ENCODE measurements around the gene SERPINB13. TPM values are rescaled to one million over a fixed set of nuclear protein-coding genes. Genes with fewer than 3 reads are reported as not detected.

The SERPINB13 gene
- total and polyA plus RNA-seq, 10 donors, result 0.16 TPM; not detected in 9

- Histone ChIP-seq H3K27me3 (replicated peaks in 1 of 7) (no peaks in the 10 kb centered on the region), H3K27ac (no peak overlapping the region), H3K4me1 (no peaks in the 10 kb centered on the region), H3K4me3 (no peak overlapping the region), H3K9me3 (peaks cover 0 to 27% (median 7%) of the 10 kb centered on the region in 8 donors), H3K36me3 (no peaks in the 10 kb centered on the region)
- no peak for DNase-seq
- TF ChIP-seq POLR2AphosphoS5 (IDR thresholded peaks at IDR 0.05), result no peak
- no peak for TF ChIP-seq CTCF (IDR thresholded peaks at IDR 0.05 in 8 of 11, conservative IDR thresholded peaks at IDR 0.05 in 3 of 11)
- no peak for TF ChIP-seq POLR2A (IDR thresholded peaks at IDR 0.05)
- WGBS, 5 donors, result 85 to 95% (median 93%) methylated on average over 2 of the region's 2 CpGs
- intact Hi-C loops (cut with DNase I; ENCODE audit: low total_unique reads), result no loop called here
These were observed 30.7 kb downstream of the SERPINB13 start for GRCh38 chr18:63617915-63618234.

GRCh38 chr18:63619661-63620060 lies 32.5 kb downstream of the SERPINB13 start:
- WGBS, 5 donors, result 84 to 95% (median 94%) methylated on average over 3 of the region's 3 CpGs
- H3K4me3 ChIP-seq, result no peak overlapping the region
- no peak for TF ChIP-seq POLR2A (IDR thresholded peaks at IDR 0.05)
- TF ChIP-seq CTCF (IDR thresholded peaks at IDR 0.05 in 8 of 11, conservative IDR thresholded peaks at IDR 0.05 in 3 of 11), result no peak
- no peak for TF ChIP-seq POLR2AphosphoS5 (IDR thresholded peaks at IDR 0.05)
- no peaks in the 10 kb centered on the region for H3K36me3 ChIP-seq
- no peaks in the 10 kb centered on the region for H3K27me3 ChIP-seq (replicated peaks in 1 of 7)
- no peak for DNase-seq
- no peak overlapping the region for H3K27ac ChIP-seq
- H3K4me1 ChIP-seq, result no peaks in the 10 kb centered on the region
- H3K9me3 ChIP-seq, result peaks cover 0 to 43% (median 20%) of the 10 kb centered on the region in 8 donors
- intact Hi-C loops (cut with DNase I; ENCODE audit: low total_unique reads), result no loop called here

- no peak for DNase-seq
- intact Hi-C loops (cut with DNase I; ENCODE audit: low total_unique reads), result no loop called here
These were observed 37.7 kb downstream of the SERPINB13 start for GRCh38 chr18:63624863-63625262.

GRCh38 chr18:63626431-63626830 lies 39.3 kb downstream of the SERPINB13 start:
- H3K4me1 ChIP-seq, result no peaks in the 10 kb centered on the region
- no peak overlapping the region for H3K4me3 ChIP-seq
- H3K27me3 ChIP-seq (replicated peaks in 1 of 7), result no peaks in the 10 kb centered on the region
- DNase-seq, result no peak
- WGBS, 5 donors, result 69 to 83% (median 79%) methylated on average over 4 of the region's 4 CpGs
- intact Hi-C loops (cut with DNase I; ENCODE audit: low total_unique reads), result no loop called here
- no peak overlapping the region for H3K27ac ChIP-seq
- no peaks in the 10 kb centered on the region for H3K36me3 ChIP-seq
- peaks cover 0 to 81% (median 56%) of the 10 kb centered on the region in 8 donors for H3K9me3 ChIP-seq
- no peak for TF ChIP-seq POLR2A (IDR thresholded peaks at IDR 0.05)
- TF ChIP-seq CTCF (IDR thresholded peaks at IDR 0.05 in 8 of 11, conservative IDR thresholded peaks at IDR 0.05 in 3 of 11), result no peak
- TF ChIP-seq POLR2AphosphoS5 (IDR thresholded peaks at IDR 0.05), result no peak

More at GRCh38 chr18:63624863-63625262, 37.7 kb downstream of the SERPINB13 start:
- H3K4me1 ChIP-seq, result no peaks in the 10 kb centered on the region
- TF ChIP-seq CTCF (IDR thresholded peaks at IDR 0.05 in 8 of 11, conservative IDR thresholded peaks at IDR 0.05 in 3 of 11), result no peak
- TF ChIP-seq POLR2A (IDR thresholded peaks at IDR 0.05), result no peak
- no peak for TF ChIP-seq POLR2AphosphoS5 (IDR thresholded peaks at IDR 0.05)
- H3K4me3 ChIP-seq, result no peak overlapping the region
- H3K27me3 ChIP-seq (replicated peaks in 1 of 7), result no peaks in the 10 kb centered on the region
- H3K27ac ChIP-seq, result no peak overlapping the region
- 83 to 91% (median 86%) methylated on average over 3 of the region's 3 CpGs for WGBS, 5 donors
- H3K36me3 ChIP-seq, result no peaks in the 10 kb centered on the region
- peaks cover 0 to 79% (median 51%) of the 10 kb centered on the region in 8 donors for H3K9me3 ChIP-seq

All from spleen (tissue), 11 donors.